DOHH2 (cell line): ENCODE measurements around the gene AKNA.

ENCODE experiments used
- H3F3A ChIP-seq: fragments of 200-600 bp; sonication (generic), shearing (Covaris generic); 2 replicates; pipeline ENCODE4 v1.6.0; 2016; ENCODE audit warnings: antibody characterized with exemption, mild to moderate bottlenecking; ENCODE audit not compliant: control insufficient read depth, insufficient read depth
- H3K27ac ChIP-seq: fragments of 200-600 bp; sonication (generic); 2 replicates; pipeline ENCODE4 v1.5.1; 2014; ENCODE audit warnings: low read depth, mild to moderate bottlenecking, low read length, moderate library complexity
- H3K27me3 ChIP-seq: fragments of 200-600 bp; sonication (generic); 2 replicates; pipeline ENCODE4 v1.6.1; 2014; ENCODE audit warnings: mild to moderate bottlenecking, low read length, mixed read lengths; ENCODE audit not compliant: control insufficient read depth
- H3K36me3 ChIP-seq: fragments of 200-600 bp; sonication (generic); 2 replicates; pipeline ENCODE4 v1.6.1; 2014; ENCODE audit warnings: mild to moderate bottlenecking, low read length, moderate library complexity, mixed read lengths; ENCODE audit not compliant: control insufficient read depth
- H3K4me1 ChIP-seq: fragments of 200-600 bp; sonication (generic); 2 replicates; pipeline ENCODE4 v1.6.1; 2014; ENCODE audit warnings: mild to moderate bottlenecking, low read length, mixed read lengths; ENCODE audit not compliant: control insufficient read depth
- H3K4me2 ChIP-seq: fragments of 200-600 bp; sonication (generic); 2 replicates; pipeline ENCODE4 v1.6.0; 2014; ENCODE audit warnings: mild to moderate bottlenecking, low read length, moderate library complexity
- H3K4me3 ChIP-seq: fragments of 200-600 bp; sonication (generic); 2 replicates; pipeline ENCODE4 v1.5.1; 2014; ENCODE audit warnings: mild to moderate bottlenecking, low read length, mixed read lengths
- H3K79me2 ChIP-seq: fragments of 200-600 bp; sonication (generic); 2 replicates; pipeline ENCODE4 v1.6.1; 2014; ENCODE audit warnings: mild to moderate bottlenecking, low read length, mixed read lengths; ENCODE audit not compliant: control insufficient read depth
- H3K9me2 ChIP-seq: fragments of 200-600 bp; sonication (generic); replicated peaks from 2 replicates; pipeline ENCODE4 v1.6.1; 2014; ENCODE audit warnings: mild to moderate bottlenecking, low read length, mixed read lengths; ENCODE audit not compliant: control insufficient read depth
- H3K9me3 ChIP-seq: fragments of 200-600 bp; sonication (generic); 2 replicates; pipeline ENCODE4 v1.6.1; 2014; ENCODE audit warnings: antibody characterized with exemption, low read length, mixed read lengths; ENCODE audit not compliant: control insufficient read depth, insufficient read depth
- H4K20me1 ChIP-seq: fragments of 200-600 bp; sonication (generic); 2 replicates; pipeline ENCODE4 v1.6.0; 2014; ENCODE audit warnings: low read depth, mild to moderate bottlenecking, antibody characterized with exemption, low read length, moderate library complexity; ENCODE audit not compliant: control insufficient read depth, insufficient read depth
- CTCF ChIP-seq: fragments of 200-600 bp; sonication (generic); IDR thresholded peaks from one replicate; pipeline ENCODE4 v1.5.1; 2014; ENCODE audit warnings: antibody characterized with exemption, mild to moderate bottlenecking, low read depth, low read length; ENCODE audit not compliant: poor library complexity, severe bottlenecking
- EZH2phosphoT487 ChIP-seq: fragments of 200-600 bp; sonication (generic); IDR thresholded peaks from 2 replicates; pipeline ENCODE4 v1.6.1; 2017; ENCODE audit warnings: borderline replicate concordance, mild to moderate bottlenecking, antibody characterized with exemption, low read length, moderate library complexity, mixed read lengths

The AKNA gene

GRCh38 chr9:114373960-114374730, 13.6 kb downstream of the AKNA start:
- no peaks in the 10 kb centered on the region for H3K9me2 ChIP-seq
- peak overlapping the region; percentile 21 for H3K4me3 ChIP-seq
- no peaks in the 10 kb centered on the region for H3K27me3 ChIP-seq
- peaks cover 75% of the 10 kb centered on the region for H3K79me2 ChIP-seq
- H3F3A ChIP-seq, result peaks cover 49% of the 10 kb centered on the region
- peak overlapping the region; percentile 99 for H3K27ac ChIP-seq
- H3K4me1 ChIP-seq, result peaks cover 95% of the 10 kb centered on the region
- H3K9me3 ChIP-seq, result no peaks in the 10 kb centered on the region
- no peaks in the 10 kb centered on the region for H4K20me1 ChIP-seq
- peak overlapping the region; percentile 60 for H3K4me2 ChIP-seq
- peaks cover 90% of the 10 kb centered on the region for H3K36me3 ChIP-seq
- TF ChIP-seq EZH2phosphoT487, result no peak

GRCh38 chr9:114372921-114373448, 14.8 kb downstream of the AKNA start:
- peaks cover 95% of the 10 kb centered on the region for H3K4me1 ChIP-seq
- no peaks in the 10 kb centered on the region for H4K20me1 ChIP-seq
- H3K4me3 ChIP-seq, result peak overlapping the region; percentile 70
- no peak for TF ChIP-seq EZH2phosphoT487
- no peak for TF ChIP-seq CTCF
- peaks cover 72% of the 10 kb centered on the region for H3K79me2 ChIP-seq
- H3K9me3 ChIP-seq, result no peaks in the 10 kb centered on the region
- peaks cover 60% of the 10 kb centered on the region for H3F3A ChIP-seq
- H3K36me3 ChIP-seq, result peaks cover 88% of the 10 kb centered on the region
- peak overlapping the region; percentile 74 for H3K4me2 ChIP-seq
- H3K27ac ChIP-seq, result peak overlapping the region; percentile 99
- no peaks in the 10 kb centered on the region for H3K9me2 ChIP-seq
- H3K27me3 ChIP-seq, result no peaks in the 10 kb centered on the region

GRCh38 chr9:114371973-114372917, 15.5 kb downstream of the AKNA start:
- no peaks in the 10 kb centered on the region for H3K9me2 ChIP-seq
- peaks cover 64% of the 10 kb centered on the region for H3K79me2 ChIP-seq
- peaks cover 88% of the 10 kb centered on the region for H3K36me3 ChIP-seq
- peak overlapping the region; percentile 70 for H3K4me3 ChIP-seq
- TF ChIP-seq CTCF, result no peak
- peak overlapping the region; percentile 74 for H3K4me2 ChIP-seq
- H3K27me3 ChIP-seq, result no peaks in the 10 kb centered on the region
- H3F3A ChIP-seq, result peaks cover 68% of the 10 kb centered on the region
- H3K9me3 ChIP-seq, result no peaks in the 10 kb centered on the region
- peaks cover 95% of the 10 kb centered on the region for H3K4me1 ChIP-seq
- H3K27ac ChIP-seq, result peak overlapping the region; percentile 99
- no peaks in the 10 kb centered on the region for H4K20me1 ChIP-seq
